Endothelial cell of umbilical vein (primary cell): ENCODE data around the gene FOXL3. TPM values are rescaled to one million over a fixed set of nuclear protein-coding genes. Genes with fewer than 3 reads are reported as not detected.

Source experiments
- BruUV-seq: library from RNA; stranded (reverse); fragments of 400-500 nt; replicated peaks from 2 replicates; lab custom pipeline; 2021; lab: Mats Ljungman, UMichigan
- CTCF ChIA-PET: fragments of 300-600, 350-600 bp; sonication (Branson Sonifier 250); formaldehyde crosslinking; loops from one replicate; lab custom pipeline; 2021; ENCODE audit warnings: antibody characterized with exemption, inconsistent platforms; lab: Charles Lee
- POLR2A ChIA-PET: fragments of 300-600, 350-600 bp; sonication (Branson Sonifier 250); formaldehyde crosslinking; loops from one replicate; lab custom pipeline; 2021; ENCODE audit warnings: antibody characterized with exemption, inconsistent platforms; lab: Charles Lee
- DNase-seq: peaks from one replicate; pipeline ENCODE4 v3.0.0-alpha.2; 2011; ENCODE audit warnings: low read depth, low spot score
- FAIRE-seq: peaks from 2 replicates; lab custom pipeline; 2011; peaks lifted over from hg19 to GRCh38; lab: Jason Lieb, UNC
- H2AFZ ChIP-seq: 2 replicates; pipeline ENCODE4 v1.6.0; 2012; ENCODE audit warnings: low read depth, low read length, control low read depth, inconsistent platforms
- H3K27ac ChIP-seq: 2 replicates; pipeline ENCODE4 v1.5.1; 2011; ENCODE audit warnings: low read depth, mild to moderate bottlenecking, control low read depth, low read length, moderate library complexity; ENCODE audit not compliant: insufficient read depth
- H3K27me3 ChIP-seq, 2 experiments: 2 replicates each; pipeline versions ENCODE4 v1.6.0 to v1.6.1; 2011; ENCODE audit warnings: low read length in 2 of 2, mixed read lengths in 1 of 2; ENCODE audit not compliant: control insufficient read depth in 2 of 2, insufficient read depth in 2 of 2
- H3K36me3 ChIP-seq, 2 experiments: 2 replicates in 1 of 2; 3 replicates in 1 of 2; pipeline ENCODE4 v1.5.1; 2011; ENCODE audit warnings: low read length in 2 of 2, mild to moderate bottlenecking in 1 of 2, moderate library complexity in 1 of 2; ENCODE audit not compliant: control insufficient read depth in 2 of 2, insufficient read depth in 2 of 2; ENCODE audit errors: extremely low read depth in 1 of 2
- H3K4me1 ChIP-seq: 3 replicates; pipeline ENCODE4 v1.5.1; 2011; ENCODE audit warnings: mild to moderate bottlenecking, low read length; ENCODE audit not compliant: control insufficient read depth, insufficient read depth; ENCODE audit errors: extremely low read depth
- H3K4me2 ChIP-seq: 2 replicates; pipeline ENCODE4 v1.6.1; 2011; ENCODE audit warnings: low read length, control low read depth, mixed read lengths; ENCODE audit not compliant: insufficient read depth
- H3K4me3 ChIP-seq, 3 experiments: fragments of 200-600 bp in 1 of 3; sonication (generic), shearing (Covaris generic) in 1 of 3; replicated peaks in 1 of 3; 2 replicates each; pipeline ENCODE4 v1.5.1; 2011 to 2016; ENCODE audit warnings: control low read depth in 3 of 3, low read length in 3 of 3, mild to moderate bottlenecking in 2 of 3, inconsistent platforms in 1 of 3, low read depth in 1 of 3, moderate library complexity in 1 of 3; ENCODE audit not compliant: insufficient read depth in 1 of 3
- H3K79me2 ChIP-seq: 2 replicates; pipeline ENCODE4 v1.6.0; 2012; ENCODE audit warnings: low read length, inconsistent platforms; ENCODE audit not compliant: control insufficient read depth, insufficient read depth
- H3K9ac ChIP-seq: replicated peaks from 2 replicates; pipeline ENCODE3; 2011; ENCODE audit warnings: low read length, control low read depth; ENCODE audit not compliant: insufficient read depth; ENCODE audit errors: extremely low read depth
- H3K9me1 ChIP-seq: replicated peaks from 3 replicates; pipeline ENCODE4 v1.6.0; 2011; ENCODE audit warnings: mild to moderate bottlenecking, low read length; ENCODE audit not compliant: control insufficient read depth, insufficient read depth; ENCODE audit errors: extremely low read depth
- H3K9me3 ChIP-seq: replicated peaks from 2 replicates; pipeline ENCODE4 v1.5.1; 2012; ENCODE audit warnings: low read length, inconsistent platforms; ENCODE audit not compliant: control insufficient read depth, insufficient read depth
- H4K20me1 ChIP-seq: replicated peaks from 2 replicates; pipeline ENCODE3; 2011; ENCODE audit warnings: mild to moderate bottlenecking, low read length; ENCODE audit not compliant: control insufficient read depth, insufficient read depth; ENCODE audit errors: extremely low read depth
- CTCF ChIP-seq, 2 donors: IDR thresholded peaks; 1 replicate in 1 of 2; 2 replicates in 1 of 2; pipeline ENCODE4 v1.5.1; 2011; ENCODE audit warnings: low read length in 2 of 2, mild to moderate bottlenecking in 2 of 2, moderate library complexity in 2 of 2, control low read depth in 1 of 2, inconsistent platforms in 1 of 2, low read depth in 1 of 2; ENCODE audit not compliant: insufficient read depth in 1 of 2; ENCODE audit errors: extremely low read depth in 1 of 2
- EZH2 ChIP-seq: IDR thresholded peaks from 2 replicates; pipeline ENCODE4 v1.6.1; 2012; ENCODE audit warnings: borderline replicate concordance, low read depth, mild to moderate bottlenecking, moderate library complexity, low read length, inconsistent platforms; ENCODE audit not compliant: severe bottlenecking
- FOS ChIP-seq: IDR thresholded peaks from 2 replicates; pipeline ENCODE4 v1.6.1; 2011; ENCODE audit warnings: mild to moderate bottlenecking, low read length, moderate library complexity, borderline replicate concordance; ENCODE audit not compliant: insufficient read depth
- GATA2 ChIP-seq: IDR thresholded peaks from 2 replicates; pipeline ENCODE4 v1.7.0; 2011; ENCODE audit warnings: low read depth, mild to moderate bottlenecking, moderate library complexity, mixed read lengths, low read length; ENCODE audit not compliant: insufficient read length, insufficient read depth
- JUN ChIP-seq: IDR thresholded peaks from 2 replicates; pipeline ENCODE4 v1.6.1; 2011; ENCODE audit warnings: borderline replicate concordance, low read depth; ENCODE audit not compliant: insufficient read length, insufficient read depth
- MAX ChIP-seq: IDR thresholded peaks from 2 replicates; pipeline ENCODE4 v1.6.1; 2011; ENCODE audit not compliant: insufficient read depth, insufficient read length
- MYC ChIP-seq: IDR thresholded peaks from one replicate; pipeline ENCODE4 v1.6.1; 2011; ENCODE audit warnings: mild to moderate bottlenecking, low read depth, low read length
- POLR2A ChIP-seq: IDR thresholded peaks from 2 replicates; pipeline ENCODE4 v1.6.1; 2012; ENCODE audit warnings: low read depth, mild to moderate bottlenecking, control low read depth, low read length
- POLR2AphosphoS5 ChIP-seq: IDR thresholded peaks from 2 replicates; pipeline ENCODE4 v1.6.1; 2012; ENCODE audit warnings: low read depth, mild to moderate bottlenecking, control low read depth, low read length, moderate library complexity; ENCODE audit not compliant: insufficient read depth
- dilution Hi-C: fragments of 300-500 bp; cut with MboI; formaldehyde crosslinking; loops from one replicate; pipeline ENCODE4 v1.15.0; 2019; ENCODE audit warnings: low sequenced_read_pairs; ENCODE audit not compliant: extremely low pct_ligation_motif_present
- intact Hi-C: fragments of 100-400 bp; cut with micrococcal nuclease; formaldehyde crosslinking; loops from one replicate; pipeline ENCODE4 v1.10.0; 2022
- polyA plus RNA-seq, 4 experiments: library from polyadenylated mRNA; depleted of rRNA in 3 of 4; stranded (reverse) in 3 of 4; unstranded in 1 of 4; fragments of >200 nt; gene quantifications; 2 replicates each; pipeline versions ENCODE4 v1.2.1 to v1.2.3, GENCODE V29; 2011 to 2012; ENCODE audit warnings: missing spikeins in 1 of 4
- total RNA-seq: library from RNA; stranded (reverse); gene quantifications from 2 replicates; pipeline ENCODE4 v1.2.3, GENCODE V29; 2021

Gene FOXL3
- total and polyA plus RNA-seq, 2 donors (not counting 3 experiments of a cell fraction or from before 2014, with no cell fraction given): not detected

GRCh38 chr7:307970-308369 lies 18.0 kb downstream of the FOXL3 start:
- Histone ChIP-seq H3K9ac (no peak overlapping the region), H3K9me1 (no peaks in the 10 kb centered on the region), H3K79me2 (no peaks in the 10 kb centered on the region), H3K27me3 (peaks cover 5 to 13% of the 10 kb centered on the region in 2 experiments), H3K36me3 (no peaks in the 10 kb centered on the region), H3K4me1 (no peaks in the 10 kb centered on the region), H3K4me3 (no peak overlapping the region), H2AFZ (no peak overlapping the region), H3K4me2 (no peak overlapping the region), H3K9me3 (no peaks in the 10 kb centered on the region), H4K20me1 (no peaks in the 10 kb centered on the region), H3K27ac (no peak overlapping the region)
- FAIRE-seq (no peak), DNase-seq (no peak)
- no TSS peak for BruUV-seq
- dilution Hi-C loops (no loop called here), intact Hi-C loops (no loop called here)
- ChIA-PET CTCF (interaction anchor here (0.8 to 1.3 kb wide), 2 partner anchors 8 to 528 kb away, joined by 3 to 4 read pairs; no protein-coding TSS in a partner anchor), POLR2A (no interaction called here)
- TF ChIP-seq POLR2AphosphoS5 (no peak), POLR2A (no peak), MAX (no peak), CTCF (IDR thresholded peaks at IDR 0.05; ENCODE audit: extremely low read depth in 1 of 2, insufficient read depth in 1 of 2, low read depth in 1 of 2, low read length in 2 of 2) (no peak), FOS (no peak), GATA2 (no peak), JUN (no peak), MYC (no peak), EZH2 (no peak)
